Astrocyte of the cerebellum (primary cell): ENCODE data around the gene CHCHD10.
A peak's percentile ranks its signal among the peaks of the same experiment; 100 is the strongest.

Experiments used
- DNase-seq: peaks from one replicate; pipeline ENCODE4 v3.0.0-alpha.2; 2011; ENCODE audit warnings: low read depth
- H3K4me3 ChIP-seq: 2 replicates; pipeline ENCODE4 v1.5.1; 2011; ENCODE audit warnings: mild to moderate bottlenecking, low read depth, low read length, moderate library complexity
- in situ Hi-C: cut with HindIII; loops from 2 replicates; pipeline ENCODE4 v1.10.0; 2017; ENCODE audit warnings: low sequenced_read_pairs
- TF ChIP-seq, protein P1 (sequence below): IDR thresholded peaks from 2 replicates; pipeline ENCODE4 v1.5.1; 2012; ENCODE audit warnings: low read length, low read depth, moderate library complexity, mild to moderate bottlenecking; ENCODE audit errors: missing control alignments

CHCHD10 gene

GRCh38 chr22:23767673-23768548 lies at the start of gene CHCHD10:
TSS of gene CHCHD10 (minus strand) at chr22:23767972. CDS start at chr22:23767874, 98 bp downstream.
- in situ Hi-C loops = no loop called here
- peak within 1 kb of the TSS; percentile 47 for H3K4me3 ChIP-seq
- TF ChIP-seq, protein P1, sequence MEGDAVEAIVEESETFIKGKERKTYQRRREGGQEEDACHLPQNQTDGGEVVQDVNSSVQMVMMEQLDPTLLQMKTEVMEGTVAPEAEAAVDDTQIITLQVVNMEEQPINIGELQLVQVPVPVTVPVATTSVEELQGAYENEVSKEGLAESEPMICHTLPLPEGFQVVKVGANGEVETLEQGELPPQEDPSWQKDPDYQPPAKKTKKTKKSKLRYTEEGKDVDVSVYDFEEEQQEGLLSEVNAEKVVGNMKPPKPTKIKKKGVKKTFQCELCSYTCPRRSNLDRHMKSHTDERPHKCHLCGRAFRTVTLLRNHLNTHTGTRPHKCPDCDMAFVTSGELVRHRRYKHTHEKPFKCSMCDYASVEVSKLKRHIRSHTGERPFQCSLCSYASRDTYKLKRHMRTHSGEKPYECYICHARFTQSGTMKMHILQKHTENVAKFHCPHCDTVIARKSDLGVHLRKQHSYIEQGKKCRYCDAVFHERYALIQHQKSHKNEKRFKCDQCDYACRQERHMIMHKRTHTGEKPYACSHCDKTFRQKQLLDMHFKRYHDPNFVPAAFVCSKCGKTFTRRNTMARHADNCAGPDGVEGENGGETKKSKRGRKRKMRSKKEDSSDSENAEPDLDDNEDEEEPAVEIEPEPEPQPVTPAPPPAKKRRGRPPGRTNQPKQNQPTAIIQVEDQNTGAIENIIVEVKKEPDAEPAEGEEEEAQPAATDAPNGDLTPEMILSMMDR = peak; percentile 69
- no peak for DNase-seq

GRCh38 chr22:23817146-23817545 lies 49.4 kb upstream of the CHCHD10 start:
- TF ChIP-seq, protein P1 = no peak
- DNase-seq = no peak
- in situ Hi-C loops = no loop called here
- H3K4me3 ChIP-seq = no peak overlapping the region

DNA sequence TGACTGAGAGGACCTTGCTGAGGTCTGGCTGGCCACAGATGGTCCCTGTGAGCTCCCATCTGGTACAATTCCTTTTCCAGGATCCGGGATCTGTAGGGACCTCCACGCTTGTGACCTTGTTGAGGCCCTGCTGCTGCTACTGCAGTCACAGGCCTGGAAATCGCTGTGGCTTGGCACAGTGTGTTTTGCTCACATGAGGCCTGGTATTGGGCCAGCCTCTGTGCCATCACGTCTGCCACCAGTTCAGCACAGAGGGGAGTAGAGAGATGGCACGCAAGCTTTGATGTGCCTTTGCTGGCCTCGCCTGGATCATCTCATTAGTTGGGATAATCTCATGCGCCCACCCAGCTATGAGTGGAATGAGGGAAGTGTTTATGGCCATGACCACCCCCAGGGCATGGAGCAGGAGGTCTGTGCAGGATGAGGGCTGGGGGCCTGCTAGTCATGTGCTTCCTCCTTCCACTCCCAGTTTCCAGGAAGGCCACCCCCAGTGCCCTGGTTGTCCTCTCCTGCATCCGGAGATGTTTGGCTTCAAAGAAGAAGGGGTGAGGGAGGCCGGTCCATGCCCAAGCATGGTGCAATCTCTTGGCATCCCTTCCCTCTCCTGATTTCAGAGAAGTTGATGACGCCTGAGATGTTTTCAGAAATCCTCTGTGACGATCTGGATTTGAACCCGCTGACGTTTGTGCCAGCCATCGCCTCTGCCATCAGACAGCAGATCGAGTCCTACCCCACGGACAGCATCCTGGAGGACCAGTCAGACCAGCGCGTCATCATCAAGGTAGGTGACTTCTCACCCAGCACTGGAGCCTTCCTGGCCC lies 48.6 kb upstream of the CHCHD10 start:
- DNase-seq = no peak
- H3K4me3 ChIP-seq = no peak overlapping the region
- in situ Hi-C loops = no loop called here
- TF ChIP-seq, protein P1 = no peak

DNA sequence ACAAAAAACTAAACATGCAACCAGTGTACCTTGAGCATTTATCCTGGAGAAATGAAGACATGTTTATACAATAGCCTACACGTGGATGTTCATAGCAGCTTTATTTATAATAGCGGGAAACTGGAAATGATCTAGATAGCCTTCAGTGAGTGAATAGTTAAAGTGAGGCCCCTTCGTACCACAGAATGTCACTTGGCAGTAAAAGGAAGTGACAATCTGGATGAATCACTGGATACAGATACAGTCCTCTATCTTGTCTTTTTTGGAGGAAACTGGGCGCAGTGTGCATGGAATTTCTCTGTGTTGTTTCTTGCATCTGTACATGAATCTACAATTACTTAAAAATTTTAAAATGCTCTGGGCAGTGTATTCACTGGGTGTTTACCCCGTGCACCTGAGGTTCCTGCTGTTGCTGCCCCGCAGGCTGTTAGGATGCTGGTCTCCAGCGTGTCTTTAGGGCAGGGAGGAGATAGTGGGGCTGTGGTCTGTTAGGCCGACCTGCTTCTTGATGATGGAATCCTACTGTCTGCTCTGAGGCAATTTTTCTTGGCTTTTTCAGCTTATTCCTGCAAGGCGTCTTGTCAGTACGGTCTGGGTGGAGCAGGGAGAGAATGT lies 47.9 kb upstream of the CHCHD10 start:
- DNase-seq = no peak
- in situ Hi-C loops = no loop called here
- TF ChIP-seq, protein P1 = no peak
- H3K4me3 ChIP-seq = no peak overlapping the region

DNA sequence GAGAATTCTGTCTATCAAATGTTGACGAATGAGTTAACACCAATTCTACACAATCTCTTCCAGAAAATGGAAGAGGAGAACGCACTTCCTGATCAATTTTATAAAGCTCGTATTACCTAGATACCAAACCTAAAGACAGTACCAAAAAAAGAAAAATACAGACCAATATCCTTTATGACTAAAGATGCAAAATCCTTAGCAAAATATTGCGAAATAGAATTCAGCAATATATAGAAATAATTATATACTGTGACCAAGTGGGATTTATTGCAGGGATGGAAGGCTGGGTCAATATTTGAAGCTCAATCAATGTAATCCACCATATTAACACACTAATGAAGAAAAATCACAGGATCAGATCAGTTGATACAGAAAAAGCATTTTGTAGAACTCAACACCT lies 44.6 kb upstream of the CHCHD10 start:
- no peak overlapping the region for H3K4me3 ChIP-seq
- DNase-seq = no peak
- in situ Hi-C loops = no loop called here
- TF ChIP-seq, protein P1 = no peak

DNA sequence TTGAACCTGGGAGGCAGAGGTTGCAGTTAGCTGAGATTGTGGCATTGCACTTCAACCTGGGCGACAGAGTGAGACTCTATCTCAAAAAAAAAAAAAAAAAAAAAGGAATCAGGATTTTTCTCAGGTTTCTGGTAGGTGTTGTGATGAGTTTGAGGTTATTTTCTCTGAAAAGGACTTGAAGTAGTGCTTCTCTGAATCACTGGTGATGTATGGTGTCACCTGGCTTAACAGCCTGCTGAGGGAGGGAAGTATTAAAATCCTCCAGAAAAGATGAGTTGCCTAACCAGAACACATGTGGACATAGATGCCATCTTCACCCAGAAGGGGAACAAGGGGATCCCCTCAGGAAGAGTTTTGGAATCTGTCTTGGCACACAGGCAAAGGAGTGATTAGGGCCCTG lies 39.1 kb upstream of the CHCHD10 start:
- no peak overlapping the region for H3K4me3 ChIP-seq
- DNase-seq = no peak
- TF ChIP-seq, protein P1 = no peak
- in situ Hi-C loops = no loop called here
